IMR-90 (cell line): Measurements from ENCODE around the gene ANKRD6. TPM values are rescaled to one million over a fixed set of nuclear protein-coding genes. Genes with fewer than 3 reads are reported as not detected.

ENCODE experiments used
- ATAC-seq: fragments of 200-7000 bp; cut with Tn5 transposase; 2 replicates; pipeline ENCODE4 v1.9.1; 2020; ENCODE audit warnings: low read depth, mild to moderate bottlenecking, moderate library complexity
- BruUV-seq: library from RNA; stranded (reverse); fragments of 400-500 nt; replicated peaks from 2 replicates; lab custom pipeline; 2021; lab: Mats Ljungman, UMichigan
- CTCF ChIA-PET: fragments of 300-600 bp; formaldehyde crosslinking; extraction: SDS; loops from one replicate; lab custom pipeline; 2021; ENCODE audit warnings: antibody characterized with exemption; lab: Yijun Ruan, JAX
- POLR2A ChIA-PET: fragments of 300-600 bp; sonication (Branson Sonifier 250); formaldehyde crosslinking; loops from one replicate; lab custom pipeline; 2022; ENCODE audit warnings: antibody characterized with exemption; ENCODE audit not compliant: unreplicated experiment; lab: Charles Lee
- DNase-seq: peaks from one replicate; pipeline ENCODE4 v3.0.0; 2013
- H2AFZ ChIP-seq: replicated peaks from 2 replicates; pipeline ENCODE3; 2013; ENCODE audit warnings: low read length, mild to moderate bottlenecking; ENCODE audit not compliant: poor library complexity
- H2AK5ac ChIP-seq: 2 replicates; pipeline ENCODE4 v1.6.1; 2013; ENCODE audit warnings: low read depth, low read length, inconsistent platforms
- H2AK9ac ChIP-seq: replicated peaks from 2 replicates; pipeline ENCODE3; 2013; ENCODE audit warnings: mild to moderate bottlenecking, low read depth, low read length, moderate library complexity; ENCODE audit not compliant: poor library complexity
- H2BK120ac ChIP-seq: 2 replicates; pipeline ENCODE4 v1.6.1; 2013; ENCODE audit warnings: low read depth, low read length, inconsistent platforms
- H2BK15ac ChIP-seq: 3 replicates; pipeline ENCODE4 v1.6.1; 2013; ENCODE audit warnings: low read depth, low read length, inconsistent platforms
- H2BK20ac ChIP-seq: 2 replicates; pipeline ENCODE4 v1.6.1; 2013; ENCODE audit warnings: low read depth, mild to moderate bottlenecking, inconsistent platforms, low read length, moderate library complexity
- H2BK5ac ChIP-seq: 2 replicates; pipeline ENCODE4 v1.6.1; 2013; ENCODE audit warnings: mild to moderate bottlenecking, low read depth, low read length, inconsistent platforms; ENCODE audit not compliant: poor library complexity, severe bottlenecking
- H3K14ac ChIP-seq: replicated peaks from 2 replicates; pipeline ENCODE4 v1.6.1; 2013; ENCODE audit warnings: low read depth, low read length, inconsistent platforms
- H3K18ac ChIP-seq: 2 replicates; pipeline ENCODE4 v1.6.1; 2013; ENCODE audit warnings: low read depth, low read length, control low read depth
- H3K23ac ChIP-seq: 2 replicates; pipeline ENCODE4 v1.6.1; 2013; ENCODE audit warnings: low read depth, low read length, inconsistent platforms
- H3K27ac ChIP-seq: 2 replicates; pipeline ENCODE4 v1.5.1; 2013; ENCODE audit warnings: mild to moderate bottlenecking, control low read depth, low read length; ENCODE audit not compliant: insufficient read depth
- H3K27me3 ChIP-seq: 2 replicates; pipeline ENCODE4 v1.6.1; 2013; ENCODE audit warnings: low read length; ENCODE audit not compliant: control insufficient read depth, insufficient read depth
- H3K36me3 ChIP-seq: 2 replicates; pipeline ENCODE4 v1.6.1; 2013; ENCODE audit warnings: low read length, mixed read lengths; ENCODE audit not compliant: control insufficient read depth, insufficient read depth
- H3K4ac ChIP-seq: 2 replicates; pipeline ENCODE4 v1.6.1; 2013; ENCODE audit warnings: low read depth, low read length, inconsistent platforms
- H3K4me1 ChIP-seq: 2 replicates; pipeline ENCODE4 v1.6.1; 2013; ENCODE audit warnings: low read length, mixed read lengths; ENCODE audit not compliant: control insufficient read depth, insufficient read depth
- H3K4me2 ChIP-seq: 2 replicates; pipeline ENCODE4 v1.6.1; 2013; ENCODE audit warnings: low read depth, mild to moderate bottlenecking, control low read depth, low read length, moderate library complexity
- H3K4me3 ChIP-seq: 2 replicates; pipeline ENCODE4 v1.5.1; 2013; ENCODE audit warnings: low read depth, mild to moderate bottlenecking, control low read depth, low read length, moderate library complexity; ENCODE audit not compliant: insufficient read depth
- H3K56ac ChIP-seq: 2 replicates; pipeline ENCODE4 v1.6.1; 2013; ENCODE audit warnings: low read length, inconsistent platforms; ENCODE audit not compliant: insufficient read depth; ENCODE audit errors: extremely low read depth
- H3K79me1 ChIP-seq, 2 experiments: 2 replicates each; pipeline ENCODE4 v1.6.1; 2013; ENCODE audit warnings: low read length in 2 of 2, inconsistent platforms in 1 of 2, low read depth in 1 of 2
- H3K9ac ChIP-seq: 2 replicates; pipeline ENCODE4 v1.6.1; 2013; ENCODE audit warnings: low read depth, low read length, control low read depth
- H3K9me1 ChIP-seq: 2 replicates; pipeline ENCODE4 v1.6.1; 2013; ENCODE audit warnings: low read length, inconsistent platforms; ENCODE audit not compliant: insufficient read depth
- H3K9me3 ChIP-seq: 2 replicates; pipeline ENCODE4 v1.6.1; 2013; ENCODE audit warnings: low read length; ENCODE audit not compliant: control insufficient read depth, insufficient read depth
- H4K20me1 ChIP-seq: 2 replicates; pipeline ENCODE4 v1.6.1; 2013; ENCODE audit warnings: low read length, inconsistent platforms; ENCODE audit not compliant: insufficient read depth
- H4K5ac ChIP-seq: 2 replicates; pipeline ENCODE4 v1.6.1; 2013; ENCODE audit warnings: mild to moderate bottlenecking, low read depth, low read length, control low read depth
- H4K8ac ChIP-seq, 2 experiments: 2 replicates each; pipeline ENCODE4 v1.6.1; 2013; ENCODE audit warnings: low read depth in 2 of 2, low read length in 2 of 2, control low read depth in 1 of 2, inconsistent platforms in 1 of 2
- H4K91ac ChIP-seq: 2 replicates; pipeline ENCODE4 v1.6.1; 2013; ENCODE audit warnings: low read depth, low read length, inconsistent platforms; ENCODE audit not compliant: insufficient read depth
- BHLHE40 ChIP-seq: fragments of 150-350 bp; IDR thresholded peaks from 2 replicates; pipeline ENCODE4 v1.6.1; 2016; ENCODE audit warnings: mild to moderate bottlenecking, low read depth, low read length
- CEBPB ChIP-seq: IDR thresholded peaks from 2 replicates; pipeline ENCODE4 v1.6.1; 2012; ENCODE audit warnings: low read depth, low read length, improper control_type of control experiment
- CHD1 ChIP-seq: IDR thresholded peaks from 2 replicates; pipeline ENCODE4 v1.6.1; 2012; ENCODE audit warnings: low read depth, low read length, improper control_type of control experiment
- ELK1 ChIP-seq: fragments of 150-350 bp; IDR thresholded peaks from 2 replicates; pipeline ENCODE4 v1.6.1; 2016; ENCODE audit warnings: low read depth, mild to moderate bottlenecking, low read length, moderate library complexity, borderline replicate concordance
- FOS ChIP-seq: fragments of 150-350 bp; IDR thresholded peaks from 2 replicates; pipeline ENCODE4 v1.6.1; 2016; ENCODE audit warnings: low read depth, low read length
- MAFK ChIP-seq: IDR thresholded peaks from 2 replicates; pipeline ENCODE4 v1.6.1; 2012; ENCODE audit warnings: low read depth, low read length, improper control_type of control experiment
- MAZ ChIP-seq: IDR thresholded peaks from 2 replicates; pipeline ENCODE4 v1.6.1; 2012; ENCODE audit warnings: low read depth, mild to moderate bottlenecking, low read length, improper control_type of control experiment, moderate library complexity, borderline replicate concordance
- MXI1 ChIP-seq: IDR thresholded peaks from 2 replicates; pipeline ENCODE4 v1.6.1; 2012; ENCODE audit warnings: low read depth, mild to moderate bottlenecking, low read length, moderate library complexity, borderline replicate concordance
- NFE2L2 ChIP-seq: fragments of 150-350 bp; IDR thresholded peaks from 2 replicates; pipeline ENCODE4 v1.6.1; 2016; ENCODE audit warnings: low read depth, mild to moderate bottlenecking, low read length
- POLR2A ChIP-seq: IDR thresholded peaks from 2 replicates; pipeline ENCODE4 v1.6.1; 2012; ENCODE audit warnings: mild to moderate bottlenecking, low read depth, low read length
- RAD21 ChIP-seq: IDR thresholded peaks from 2 replicates; pipeline ENCODE4 v1.6.1; 2012; ENCODE audit warnings: low read length, improper control_type of control experiment
- RCOR1 ChIP-seq: IDR thresholded peaks from 2 replicates; pipeline ENCODE4 v1.6.1; 2012; ENCODE audit warnings: mild to moderate bottlenecking, low read length, improper control_type of control experiment; ENCODE audit not compliant: insufficient replicate concordance
- RFX5 ChIP-seq: IDR thresholded peaks from 2 replicates; pipeline ENCODE4 v1.8.0; 2012; ENCODE audit warnings: low read depth, mild to moderate bottlenecking, low read length, moderate library complexity
- SMC3 ChIP-seq: fragments of 150-350 bp; IDR thresholded peaks from 2 replicates; pipeline ENCODE4 v1.6.1; 2016; ENCODE audit warnings: low read depth, mild to moderate bottlenecking, antibody characterized with exemption, low read length, moderate library complexity
- WGBS, 2 experiments: methylation state at CpG; one replicate each; pipeline versions ENCODE4 v1.1.5 to v1.1.7; 2013; ENCODE audit warnings: missing lambda C conversion rate in 2 of 2; ENCODE audit not compliant: insufficient read length in 1 of 2; ENCODE audit errors: extremely low coverage in 2 of 2; 5-methylcytosine and 5-hydroxymethylcytosine counted together
- dilution Hi-C: fragments of 300-500 bp; cut with HindIII; formaldehyde crosslinking; loops from one replicate; pipeline ENCODE4 v1.14.3; 2018; ENCODE audit warnings: low sequenced_read_pairs; ENCODE audit not compliant: unreplicated experiment
- in situ Hi-C: fragments of 300-500 bp; cut with MboI; formaldehyde crosslinking; loops from 3 replicates; pipeline ENCODE4 v1.14.3; 2019; ENCODE audit warnings: low sequenced_read_pairs, inconsistent platforms, mixed read lengths
- intact Hi-C: fragments of 100-400 bp; cut with micrococcal nuclease; formaldehyde crosslinking; loops from 2 replicates; pipeline ENCODE4 v1.10.0; 2022
- polyA plus RNA-seq, 3 experiments: library from polyadenylated mRNA; depleted of rRNA; stranded (reverse); fragments of >200 nt; gene quantifications; 2 replicates each; pipeline ENCODE4 v1.2.3, GENCODE V29; 2012; ENCODE audit warnings: low replicate concordance in 1 of 3
- total RNA-seq: library from RNA; depleted of rRNA; stranded (reverse); fragments of >200 nt; gene quantifications from 2 replicates; pipeline ENCODE4 v1.2.3, GENCODE V29; 2012
- TF ChIP-seq, protein P1 (sequence below): fragments of 150-350 bp; IDR thresholded peaks from 2 replicates; pipeline ENCODE4 v1.6.1; 2017; ENCODE audit warnings: mild to moderate bottlenecking, antibody characterized with exemption, low read length, low read depth
- TF ChIP-seq, protein P2 (sequence below): conservative IDR thresholded peaks from 2 replicates; pipeline ENCODE4 v1.5.1; 2012; ENCODE audit warnings: mild to moderate bottlenecking, low read depth, low read length, improper control_type of control experiment

ANKRD6 gene
- total and polyA plus RNA-seq, 2 of the 4 experiments (the other 2 are of a cell fraction) = 0.12 to 0.18 TPM

- no peaks in the 10 kb centered on the region for H4K20me1 ChIP-seq
- no peaks in the 10 kb centered on the region for H3K79me1 ChIP-seq
- no peaks in the 10 kb centered on the region for H3K9me3 ChIP-seq
- no peak overlapping the region for H3K4ac ChIP-seq
- no peak overlapping the region for H4K91ac ChIP-seq
- BruUV-seq = no TSS peak
- TF ChIP-seq POLR2A (no peak), MAZ (no peak), RAD21 (no peak), CHD1 (no peak), RFX5 (no peak), SMC3 (no peak), NFE2L2 (no peak), ELK1 (no peak), BHLHE40 (no peak), MAFK (no peak), FOS (no peak), RCOR1 (no peak), CEBPB (no peak), MXI1 (no peak)
- TF ChIP-seq, protein P1, sequence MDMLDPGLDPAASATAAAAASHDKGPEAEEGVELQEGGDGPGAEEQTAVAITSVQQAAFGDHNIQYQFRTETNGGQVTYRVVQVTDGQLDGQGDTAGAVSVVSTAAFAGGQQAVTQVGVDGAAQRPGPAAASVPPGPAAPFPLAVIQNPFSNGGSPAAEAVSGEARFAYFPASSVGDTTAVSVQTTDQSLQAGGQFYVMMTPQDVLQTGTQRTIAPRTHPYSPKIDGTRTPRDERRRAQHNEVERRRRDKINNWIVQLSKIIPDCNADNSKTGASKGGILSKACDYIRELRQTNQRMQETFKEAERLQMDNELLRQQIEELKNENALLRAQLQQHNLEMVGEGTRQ = no peak
- TF ChIP-seq, protein P2, sequence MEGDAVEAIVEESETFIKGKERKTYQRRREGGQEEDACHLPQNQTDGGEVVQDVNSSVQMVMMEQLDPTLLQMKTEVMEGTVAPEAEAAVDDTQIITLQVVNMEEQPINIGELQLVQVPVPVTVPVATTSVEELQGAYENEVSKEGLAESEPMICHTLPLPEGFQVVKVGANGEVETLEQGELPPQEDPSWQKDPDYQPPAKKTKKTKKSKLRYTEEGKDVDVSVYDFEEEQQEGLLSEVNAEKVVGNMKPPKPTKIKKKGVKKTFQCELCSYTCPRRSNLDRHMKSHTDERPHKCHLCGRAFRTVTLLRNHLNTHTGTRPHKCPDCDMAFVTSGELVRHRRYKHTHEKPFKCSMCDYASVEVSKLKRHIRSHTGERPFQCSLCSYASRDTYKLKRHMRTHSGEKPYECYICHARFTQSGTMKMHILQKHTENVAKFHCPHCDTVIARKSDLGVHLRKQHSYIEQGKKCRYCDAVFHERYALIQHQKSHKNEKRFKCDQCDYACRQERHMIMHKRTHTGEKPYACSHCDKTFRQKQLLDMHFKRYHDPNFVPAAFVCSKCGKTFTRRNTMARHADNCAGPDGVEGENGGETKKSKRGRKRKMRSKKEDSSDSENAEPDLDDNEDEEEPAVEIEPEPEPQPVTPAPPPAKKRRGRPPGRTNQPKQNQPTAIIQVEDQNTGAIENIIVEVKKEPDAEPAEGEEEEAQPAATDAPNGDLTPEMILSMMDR = no peak
- no peak overlapping the region for H2BK5ac ChIP-seq
- no peak overlapping the region for H2AK5ac ChIP-seq
- ChIA-PET POLR2A (no interaction called here), CTCF (no interaction called here)
- no peak overlapping the region for H4K8ac ChIP-seq
- H3K18ac ChIP-seq = no peak overlapping the region
- no peak overlapping the region for H3K14ac ChIP-seq
- H3K27me3 ChIP-seq = peaks cover 2% of the 10 kb centered on the region; the same call in 1 of the 2 replicates
- no peak overlapping the region for H3K23ac ChIP-seq
- no peak overlapping the region for H2AK9ac ChIP-seq
- no peak overlapping the region for H2BK120ac ChIP-seq
- in situ Hi-C loops (loop anchor here (25.0 kb wide), 1 partner anchor 629 kb away; no protein-coding TSS in a partner anchor), dilution Hi-C loops (no loop called here), intact Hi-C loops (no loop called here)
- DNase-seq = no peak
- no peak overlapping the region for H4K5ac ChIP-seq
- no peak overlapping the region for H3K56ac ChIP-seq
- H3K36me3 ChIP-seq = no peaks in the 10 kb centered on the region
- no peak overlapping the region for H3K27ac ChIP-seq
- H3K4me1 ChIP-seq = no peaks in the 10 kb centered on the region
- H2BK20ac ChIP-seq = no peak overlapping the region
- ATAC-seq = no peak
- no peak overlapping the region for H3K4me3 ChIP-seq
- no peak overlapping the region for H2BK15ac ChIP-seq
- H3K9ac ChIP-seq = no peak overlapping the region
- H3K4me2 ChIP-seq = no peak overlapping the region
- H2AFZ ChIP-seq = no peak overlapping the region
- no CpG with 5 or more reads among the region's 5 CpGs for WGBS, 2 experiments
- no peaks in the 10 kb centered on the region for H3K9me1 ChIP-seq
Observed at GRCh38 chr6:89616531-89616930, 183.6 kb downstream of the ANKRD6 start.
